Measurements from ENCODE around the gene USP9X.

- TF ChIP-seq CTCF (IDR thresholded peaks at IDR 0.05; ENCODE audit: low read depth, low read length), result no peak
- TF ChIP-seq EZH2phosphoT487 (IDR thresholded peaks at IDR 0.05; ENCODE audit: low read depth), result no peak
Observed at GRCh38 chrX:41090568-41091238, 5.5 kb downstream of the USP9X start.
